Parathyroid adenoma (tissue), 2 donors: Measurements from ENCODE around the gene TRIP12.
"Not testable (repeated sequence)": the region's sequence is repeated elsewhere in the genome, so short reads cannot be mapped to it uniquely, and the experiment has no call there.

Experiments
- H2AFZ ChIP-seq: fragments of 300-600 bp; sonication (generic); one replicate; pipeline ENCODE4 v1.7.0; 2017; ENCODE audit warnings: antibody characterized with exemption, mild to moderate bottlenecking
- H3K27ac ChIP-seq: fragments of 300-600 bp; sonication (generic); one replicate; pipeline ENCODE4 v1.7.0; 2017
- H3K27me3 ChIP-seq: fragments of 300-600 bp; sonication (generic); one replicate; pipeline ENCODE4 v1.7.0; 2017; ENCODE audit warnings: low read length; ENCODE audit not compliant: control insufficient read depth, insufficient read depth
- H3K36me3 ChIP-seq: fragments of 300-600 bp; sonication (generic); one replicate; pipeline ENCODE4 v1.7.0; 2017; ENCODE audit warnings: low read length; ENCODE audit not compliant: control insufficient read depth, insufficient read depth
- H3K4me1 ChIP-seq: fragments of 300-600 bp; sonication (generic); one replicate; pipeline ENCODE4 v1.7.0; 2017; ENCODE audit warnings: control low read depth
- H3K4me2 ChIP-seq: fragments of 300-600 bp; sonication (generic); one replicate; pipeline ENCODE4 v1.7.0; 2017; ENCODE audit warnings: low read length
- H3K4me3 ChIP-seq: fragments of 300-600 bp; sonication (generic); one replicate; pipeline ENCODE4 v1.7.0; 2017; ENCODE audit warnings: low read depth, low read length
- H3K79me2 ChIP-seq: fragments of 300-600 bp; sonication (generic); one replicate; pipeline ENCODE4 v1.7.0; 2017; ENCODE audit warnings: control low read depth
- H3K9ac ChIP-seq: fragments of 300-600 bp; sonication (generic); one replicate; pipeline ENCODE4 v1.7.0; 2017; ENCODE audit warnings: mild to moderate bottlenecking
- H3K9me3 ChIP-seq: fragments of 300-600 bp; sonication (generic); one replicate; pipeline ENCODE4 v1.7.0; 2017; ENCODE audit warnings: low read length; ENCODE audit not compliant: control insufficient read depth
- CTCF ChIP-seq: fragments of 300-600 bp; sonication (generic); IDR thresholded peaks from one replicate; pipeline ENCODE4 v1.7.0; 2017; ENCODE audit warnings: antibody characterized with exemption, mild to moderate bottlenecking
- donor health status: primary hyperparathyroidism.

The TRIP12 gene

GRCh38 chr2:229856413-229856812 is 65.4 kb downstream of the TRIP12 start:
- peaks cover 37% of the 10 kb centered on the region for H3K79me2 ChIP-seq
- no peak overlapping the region for H3K9ac ChIP-seq
- no peak overlapping the region for H2AFZ ChIP-seq
- no peak overlapping the region for H3K4me2 ChIP-seq
- H3K27me3 ChIP-seq: no peaks in the 10 kb centered on the region
- peaks cover 7% of the 10 kb centered on the region for H3K4me1 ChIP-seq
- no peak overlapping the region for H3K27ac ChIP-seq
- H3K9me3 ChIP-seq: no peaks in the 10 kb centered on the region
- TF ChIP-seq CTCF: no peak
- no peak overlapping the region for H3K4me3 ChIP-seq
- no peaks in the 10 kb centered on the region for H3K36me3 ChIP-seq

GRCh38 chr2:229855116-229855515 is 66.7 kb downstream of the TRIP12 start:
- H2AFZ ChIP-seq: no peak overlapping the region
- peaks cover 36% of the 10 kb centered on the region for H3K79me2 ChIP-seq
- H3K4me1 ChIP-seq: peaks cover 3% of the 10 kb centered on the region
- H3K4me2 ChIP-seq: no peak overlapping the region
- H3K9ac ChIP-seq: no peak overlapping the region
- H3K27ac ChIP-seq: no peak overlapping the region
- no peaks in the 10 kb centered on the region for H3K27me3 ChIP-seq
- no peak for TF ChIP-seq CTCF
- H3K9me3 ChIP-seq: no peaks in the 10 kb centered on the region
- no peak overlapping the region for H3K4me3 ChIP-seq
- H3K36me3 ChIP-seq: no peaks in the 10 kb centered on the region

- no peak overlapping the region for H3K27ac ChIP-seq
- TF ChIP-seq CTCF: no peak
- H3K4me1 ChIP-seq: peaks cover 7% of the 10 kb centered on the region
- H3K79me2 ChIP-seq: peaks cover 33% of the 10 kb centered on the region
- H3K9ac ChIP-seq: no peak overlapping the region
- no peaks in the 10 kb centered on the region for H3K36me3 ChIP-seq
- no peaks in the 10 kb centered on the region for H3K9me3 ChIP-seq
- peak overlapping the region; percentile 9 for H3K4me2 ChIP-seq
- no peaks in the 10 kb centered on the region for H3K27me3 ChIP-seq
- no peak overlapping the region for H3K4me3 ChIP-seq
- no peak overlapping the region for H2AFZ ChIP-seq
Measured at GRCh38 chr2:229852565-229852964, 69.2 kb downstream of the TRIP12 start.

GRCh38 chr2:229851870-229852269 is 69.9 kb downstream of the TRIP12 start:
- Histone ChIP-seq H3K36me3 (no peaks in the 10 kb centered on the region), H3K27ac (no peak overlapping the region), H3K4me2 (no peak overlapping the region), H2AFZ (no peak overlapping the region), H3K4me3 (no peak overlapping the region), H3K9me3 (no peaks in the 10 kb centered on the region), H3K79me2 (peaks cover 37% of the 10 kb centered on the region), H3K4me1 (peaks cover 12% of the 10 kb centered on the region), H3K27me3 (no peaks in the 10 kb centered on the region), H3K9ac (no peak overlapping the region)
- no peak for TF ChIP-seq CTCF

GRCh38 chr2:229850355-229851275 is 71.2 kb downstream of the TRIP12 start:
- H3K36me3 ChIP-seq, H3K4me2 ChIP-seq, H3K4me3 ChIP-seq, H3K27ac ChIP-seq, H3K9me3 ChIP-seq, H3K9ac ChIP-seq, H2AFZ ChIP-seq, H3K27me3 ChIP-seq: not testable (repeated sequence)
- peaks cover 12% of the 10 kb centered on the region for H3K4me1 ChIP-seq
- H3K79me2 ChIP-seq: peaks cover 30% of the 10 kb centered on the region
